MCF 10A (cell line): ENCODE data around the gene GAK. TPM values are rescaled to one million over a fixed set of nuclear protein-coding genes. Genes with fewer than 3 reads are reported as not detected.

Experiments
- BruUV-seq: library from RNA; stranded (reverse); fragments of 400-500 nt; replicated peaks from 2 replicates; lab custom pipeline; 2021; lab: Mats Ljungman, UMichigan
- CTCF ChIA-PET: fragments of 300-600 bp; sonication (Branson Sonifier 250); formaldehyde crosslinking; extraction: SDS; loops from one replicate; lab custom pipeline; 2021; ENCODE audit warnings: antibody characterized with exemption, inconsistent platforms; lab: Yijun Ruan, JAX
- POLR2A ChIA-PET: fragments of 300-600, 350-650 bp; sonication (Branson Sonifier 250); formaldehyde crosslinking; extraction: SDS; loops from one replicate; lab custom pipeline; 2020; ENCODE audit warnings: antibody characterized with exemption, inconsistent platforms; lab: Yijun Ruan, JAX
- DNase-seq: peaks from one replicate; pipeline ENCODE4 v3.0.0-alpha.2; 2018; ENCODE audit not compliant: unreplicated experiment
- H3K27ac Mint-ChIP-seq: one replicate; pipeline ENCODE4 v1.8.0; 2022; ENCODE audit warnings: mild to moderate bottlenecking, low read depth, mixed read lengths; ENCODE audit not compliant: unreplicated experiment
- H3K27me3 Mint-ChIP-seq: one replicate; pipeline ENCODE4 v1.8.0; 2022; ENCODE audit warnings: mixed read lengths; ENCODE audit not compliant: insufficient read depth, unreplicated experiment
- H3K36me3 Mint-ChIP-seq: one replicate; pipeline ENCODE4 v1.8.0; 2022; ENCODE audit warnings: mild to moderate bottlenecking, moderate library complexity, mixed read lengths; ENCODE audit not compliant: insufficient read depth, unreplicated experiment
- H3K4me1 Mint-ChIP-seq: one replicate; pipeline ENCODE4 v1.8.0; 2022; ENCODE audit warnings: mixed read lengths; ENCODE audit not compliant: insufficient read depth, unreplicated experiment
- H3K4me3 Mint-ChIP-seq: one replicate; pipeline ENCODE4 v1.8.0; 2022; ENCODE audit warnings: mild to moderate bottlenecking, moderate library complexity, mixed read lengths; ENCODE audit not compliant: unreplicated experiment
- H3K9me3 Mint-ChIP-seq: one replicate; pipeline ENCODE4 v1.8.0; 2022; ENCODE audit warnings: mixed read lengths; ENCODE audit not compliant: unreplicated experiment
- intact Hi-C: fragments of 100-400 bp; cut with micrococcal nuclease; formaldehyde crosslinking; loops from 2 replicates; pipeline ENCODE4 v1.14.1; 2022
- total RNA-seq: library from RNA; stranded (reverse); gene quantifications from 2 replicates; pipeline ENCODE4 v1.2.3, GENCODE V29; 2022
- TF ChIP-seq, protein P1 (sequence below): fragments of 200-600 bp; IDR thresholded peaks from one replicate; pipeline ENCODE4 v1.8.0; 2022; ENCODE audit warnings: antibody characterized with exemption, mild to moderate bottlenecking; ENCODE audit not compliant: unreplicated experiment

The GAK gene
- total RNA-seq, 1 experiment from 2014 or later, result 72.9 TPM

DNA sequence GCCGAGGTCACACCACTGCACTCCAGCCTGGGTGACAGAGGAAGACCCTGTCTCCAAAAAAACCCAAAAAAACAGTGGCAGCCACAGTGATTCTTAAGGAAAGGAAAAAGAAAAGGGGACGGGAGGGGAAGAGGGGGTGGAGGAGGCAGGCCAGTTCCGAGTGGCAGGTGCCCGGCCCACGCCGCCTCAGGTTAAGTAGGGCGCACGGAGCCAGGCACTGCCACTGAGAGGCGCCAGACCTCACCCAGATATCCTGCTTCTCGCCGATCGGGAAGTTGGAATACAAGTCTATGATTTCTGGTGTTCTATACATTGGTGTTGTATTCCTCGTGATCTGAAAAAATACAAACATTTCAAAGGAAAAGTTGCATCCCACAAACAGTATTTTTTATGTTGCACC lies 35.9 kb downstream of the GAK start:
- intact Hi-C loops, result no loop called here
- Mint-ChIP-seq H3K4me3 (no peak overlapping the region), H3K27me3 (no peaks in the 10 kb centered on the region), H3K36me3 (peaks cover 52% of the 10 kb centered on the region), H3K9me3 (no peaks in the 10 kb centered on the region), H3K27ac (no peak overlapping the region), H3K4me1 (no peaks in the 10 kb centered on the region)
- no peak for DNase-seq
- ChIA-PET CTCF (no interaction called here), POLR2A (no interaction called here)
- TF ChIP-seq, protein P1, sequence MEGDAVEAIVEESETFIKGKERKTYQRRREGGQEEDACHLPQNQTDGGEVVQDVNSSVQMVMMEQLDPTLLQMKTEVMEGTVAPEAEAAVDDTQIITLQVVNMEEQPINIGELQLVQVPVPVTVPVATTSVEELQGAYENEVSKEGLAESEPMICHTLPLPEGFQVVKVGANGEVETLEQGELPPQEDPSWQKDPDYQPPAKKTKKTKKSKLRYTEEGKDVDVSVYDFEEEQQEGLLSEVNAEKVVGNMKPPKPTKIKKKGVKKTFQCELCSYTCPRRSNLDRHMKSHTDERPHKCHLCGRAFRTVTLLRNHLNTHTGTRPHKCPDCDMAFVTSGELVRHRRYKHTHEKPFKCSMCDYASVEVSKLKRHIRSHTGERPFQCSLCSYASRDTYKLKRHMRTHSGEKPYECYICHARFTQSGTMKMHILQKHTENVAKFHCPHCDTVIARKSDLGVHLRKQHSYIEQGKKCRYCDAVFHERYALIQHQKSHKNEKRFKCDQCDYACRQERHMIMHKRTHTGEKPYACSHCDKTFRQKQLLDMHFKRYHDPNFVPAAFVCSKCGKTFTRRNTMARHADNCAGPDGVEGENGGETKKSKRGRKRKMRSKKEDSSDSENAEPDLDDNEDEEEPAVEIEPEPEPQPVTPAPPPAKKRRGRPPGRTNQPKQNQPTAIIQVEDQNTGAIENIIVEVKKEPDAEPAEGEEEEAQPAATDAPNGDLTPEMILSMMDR, result no peak
- BruUV-seq, result no TSS peak

DNA sequence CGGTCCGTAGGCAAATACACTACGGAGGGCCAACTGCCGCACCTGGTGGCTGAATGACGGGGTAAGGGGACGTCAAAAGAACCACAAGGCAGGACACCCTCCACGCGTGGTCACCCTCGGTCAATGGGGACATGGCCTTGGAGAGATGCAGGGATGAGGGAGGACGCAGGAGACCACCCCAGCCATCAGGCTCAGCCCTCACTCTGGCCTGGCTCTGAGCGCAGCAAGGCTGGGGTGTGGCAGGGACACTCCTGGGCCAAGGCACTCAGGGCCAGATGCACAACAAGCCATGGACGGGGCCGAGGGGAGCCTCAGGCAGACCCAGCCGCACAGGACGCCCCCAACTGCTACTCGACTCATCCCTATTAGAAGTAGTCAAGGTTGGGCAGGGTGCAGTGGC lies 36.5 kb downstream of the GAK start:
- CTCF ChIA-PET, result no interaction called here
- Mint-ChIP-seq H3K36me3 (peaks cover 55% of the 10 kb centered on the region), H3K4me1 (no peaks in the 10 kb centered on the region), H3K4me3 (no peak overlapping the region), H3K27ac (no peak overlapping the region), H3K9me3 (no peaks in the 10 kb centered on the region), H3K27me3 (no peaks in the 10 kb centered on the region)
- DNase-seq, result no peak
- no TSS peak for BruUV-seq
- POLR2A ChIA-PET, result no interaction called here
- intact Hi-C loops, result no loop called here
- TF ChIP-seq, protein P1, result no peak

DNA sequence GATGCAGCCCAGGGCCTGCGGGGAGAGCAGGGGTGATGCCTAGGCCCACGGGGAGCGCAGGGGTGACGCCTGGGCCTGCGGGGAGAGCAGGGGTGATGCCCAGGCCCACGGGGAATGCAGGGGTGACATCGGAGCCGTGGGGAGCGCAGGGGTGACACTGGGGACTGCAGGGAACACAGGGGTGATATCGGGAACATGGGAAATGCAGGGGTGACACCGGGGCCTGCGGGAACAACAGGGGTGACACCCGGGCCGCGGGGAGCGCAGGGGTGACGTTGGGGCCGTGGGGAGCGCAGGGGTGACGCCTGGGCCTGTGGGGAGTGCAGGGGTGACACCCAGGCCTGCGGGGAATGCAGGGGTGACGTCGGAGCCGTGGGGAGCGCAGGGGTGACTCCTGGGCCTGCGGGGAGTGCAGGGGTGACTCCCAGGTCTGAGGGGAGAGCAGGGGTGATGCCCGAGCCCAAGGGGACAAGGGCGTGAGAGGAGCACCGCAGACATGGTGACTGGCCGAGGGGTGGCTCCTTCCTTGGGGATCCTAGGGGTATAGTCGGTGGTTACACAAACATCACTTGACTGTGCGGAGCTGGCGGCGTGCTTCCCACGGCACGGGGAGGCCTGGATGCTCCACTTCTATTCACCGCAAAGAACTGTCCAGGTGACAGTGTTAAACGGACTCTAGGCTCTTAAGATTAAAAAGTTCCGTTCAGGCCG lies 38.0 kb downstream of the GAK start:
- TF ChIP-seq, protein P1, result no peak
- Mint-ChIP-seq H3K4me3 (no peak overlapping the region), H3K36me3 (peaks cover 42% of the 10 kb centered on the region), H3K27ac (no peak overlapping the region), H3K9me3 (no peaks in the 10 kb centered on the region), H3K4me1 (no peaks in the 10 kb centered on the region), H3K27me3 (no peaks in the 10 kb centered on the region)
- POLR2A ChIA-PET, result no interaction called here
- no TSS peak for BruUV-seq
- intact Hi-C loops, result no loop called here
- DNase-seq, result no peak
- CTCF ChIA-PET, result no interaction called here

DNA sequence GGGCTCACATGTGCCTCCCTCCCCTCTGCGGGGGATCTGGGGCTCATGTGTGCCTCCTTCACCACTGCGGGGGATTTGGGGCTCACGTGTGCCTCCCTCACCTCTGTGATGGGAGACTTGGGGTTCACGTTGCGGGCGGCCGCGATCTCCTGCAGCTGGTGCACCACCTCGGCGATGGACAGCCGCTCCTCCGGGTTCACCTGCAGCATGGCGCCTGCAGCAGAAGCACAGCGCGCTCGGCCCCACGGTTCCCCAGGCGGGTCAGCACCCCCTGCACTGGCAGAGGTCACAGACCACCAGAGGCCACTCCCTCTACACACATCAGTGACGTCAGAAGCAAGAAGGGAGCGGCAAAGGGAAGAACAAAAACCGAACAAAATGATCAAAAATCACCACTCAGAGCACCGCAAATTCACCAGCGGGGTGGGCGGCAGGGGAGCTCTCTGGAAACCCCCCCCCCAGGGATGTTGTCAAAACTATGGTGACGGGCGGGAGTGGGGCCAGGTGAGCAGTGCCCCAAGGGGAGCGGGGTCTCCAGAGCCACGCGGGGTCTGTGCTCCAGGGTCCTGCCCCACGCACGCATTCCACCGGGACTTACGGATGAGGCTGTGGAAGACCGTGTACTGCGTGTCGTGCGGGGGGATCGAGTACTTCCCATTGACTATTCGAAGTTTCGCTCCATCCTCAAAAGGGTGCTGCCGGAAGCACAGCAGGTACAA lies 38.7 kb downstream of the GAK start:
- H3K36me3 Mint-ChIP-seq, result peaks cover 40% of the 10 kb centered on the region
- no peak overlapping the region for H3K4me3 Mint-ChIP-seq
- no peaks in the 10 kb centered on the region for H3K27me3 Mint-ChIP-seq
- intact Hi-C loops, result no loop called here
- DNase-seq, result no peak
- no TSS peak for BruUV-seq
- TF ChIP-seq, protein P1, result no peak
- H3K9me3 Mint-ChIP-seq, result no peaks in the 10 kb centered on the region
- no peaks in the 10 kb centered on the region for H3K4me1 Mint-ChIP-seq
- no peak overlapping the region for H3K27ac Mint-ChIP-seq
- CTCF ChIA-PET, result interaction anchor here (0.7 kb wide), 1 partner anchor 45 kb away, joined by 3 read pairs; no protein-coding TSS in a partner anchor
- POLR2A ChIA-PET, result no interaction called here
